GM18505 (cell line): Measurements from ENCODE around the gene EEF1G.

Experiments used
- ATAC-seq: cut with Tn5 transposase; IDR thresholded peaks from one replicate; pipeline ENCODE4 v1.9.1; 2021; ENCODE audit not compliant: unreplicated experiment
- POLR2A ChIP-seq: IDR thresholded peaks from 4 replicates; pipeline ENCODE4 v1.6.1; 2011; ENCODE audit warnings: borderline replicate concordance; ENCODE audit not compliant: insufficient read depth, insufficient read length; ENCODE audit errors: extremely low read depth

EEF1G gene

DNA sequence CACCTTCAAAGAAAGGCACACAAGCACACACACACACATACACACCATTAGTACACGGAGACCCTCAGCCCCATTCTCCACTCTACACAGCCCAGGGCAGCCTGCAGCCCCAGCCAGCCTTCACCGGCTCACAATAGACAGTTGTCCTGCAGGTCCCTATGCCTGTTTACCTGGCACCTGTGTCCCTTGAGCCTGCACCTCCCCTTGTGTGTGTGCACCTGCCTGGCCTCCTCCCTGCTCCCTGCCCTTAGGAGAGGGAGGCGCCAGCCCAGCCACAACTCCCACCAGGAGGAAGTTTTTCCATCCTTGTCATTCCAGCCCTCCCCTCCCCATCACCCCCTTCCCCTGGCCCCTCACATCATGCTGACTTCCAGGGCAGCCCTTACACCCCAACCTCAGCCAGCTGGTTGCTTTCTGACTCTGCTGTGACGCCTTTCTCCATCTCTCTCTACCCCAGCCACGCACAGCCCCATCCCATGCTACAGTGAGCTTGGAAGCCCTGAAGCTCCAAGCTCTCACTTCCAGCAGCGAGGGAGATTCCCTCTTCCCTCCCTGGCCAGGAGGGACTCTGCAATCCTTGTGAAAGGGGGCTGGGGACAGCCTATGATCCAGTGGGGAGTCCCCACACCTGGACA, 31.5 kb downstream of the EEF1G start:
- no peak for ATAC-seq
- TF ChIP-seq POLR2A: no peak

DNA sequence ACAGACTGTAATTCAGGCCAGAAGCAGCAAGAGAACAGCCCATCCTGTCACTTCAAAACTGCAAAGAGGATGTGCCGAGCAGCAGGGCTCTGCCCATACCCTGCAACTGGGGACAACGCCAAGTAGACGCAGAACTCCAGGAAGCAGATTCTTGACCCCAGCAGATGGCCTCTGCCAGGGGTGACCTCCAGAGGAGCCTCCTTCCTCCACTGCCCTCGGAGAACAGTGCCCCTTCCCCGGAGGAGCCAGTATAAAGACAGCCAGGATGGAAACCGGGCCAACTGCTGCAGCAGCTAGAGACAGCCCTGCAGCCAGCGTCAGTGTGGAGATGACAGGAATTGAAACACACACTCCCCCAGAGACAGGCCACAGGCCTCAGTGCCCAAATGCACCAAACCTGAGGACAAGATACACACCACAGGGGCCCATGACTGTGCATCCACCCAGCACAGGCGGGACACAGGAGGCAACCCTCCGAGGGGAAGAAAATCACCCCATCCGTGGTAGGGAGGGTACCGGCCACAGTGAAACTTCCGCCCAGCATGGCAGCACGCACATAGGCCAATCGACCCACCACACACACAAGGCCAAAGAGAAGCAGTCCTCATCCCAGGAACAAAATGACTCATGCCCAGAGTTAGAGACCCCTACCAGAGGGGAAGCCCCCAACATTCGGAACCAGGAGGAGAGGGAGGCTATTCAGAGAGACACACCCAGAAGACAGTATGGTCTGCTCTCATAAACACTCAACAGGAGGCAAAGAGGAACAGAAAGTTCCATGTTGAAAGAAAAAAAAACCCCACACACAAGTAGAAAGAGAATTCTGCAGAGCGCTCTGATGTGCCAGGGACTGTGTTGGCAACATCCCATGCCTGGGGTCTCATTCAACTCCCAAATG, 32.6 kb downstream of the EEF1G start:
- no peak for TF ChIP-seq POLR2A
- peak; percentile 42 for ATAC-seq

DNA sequence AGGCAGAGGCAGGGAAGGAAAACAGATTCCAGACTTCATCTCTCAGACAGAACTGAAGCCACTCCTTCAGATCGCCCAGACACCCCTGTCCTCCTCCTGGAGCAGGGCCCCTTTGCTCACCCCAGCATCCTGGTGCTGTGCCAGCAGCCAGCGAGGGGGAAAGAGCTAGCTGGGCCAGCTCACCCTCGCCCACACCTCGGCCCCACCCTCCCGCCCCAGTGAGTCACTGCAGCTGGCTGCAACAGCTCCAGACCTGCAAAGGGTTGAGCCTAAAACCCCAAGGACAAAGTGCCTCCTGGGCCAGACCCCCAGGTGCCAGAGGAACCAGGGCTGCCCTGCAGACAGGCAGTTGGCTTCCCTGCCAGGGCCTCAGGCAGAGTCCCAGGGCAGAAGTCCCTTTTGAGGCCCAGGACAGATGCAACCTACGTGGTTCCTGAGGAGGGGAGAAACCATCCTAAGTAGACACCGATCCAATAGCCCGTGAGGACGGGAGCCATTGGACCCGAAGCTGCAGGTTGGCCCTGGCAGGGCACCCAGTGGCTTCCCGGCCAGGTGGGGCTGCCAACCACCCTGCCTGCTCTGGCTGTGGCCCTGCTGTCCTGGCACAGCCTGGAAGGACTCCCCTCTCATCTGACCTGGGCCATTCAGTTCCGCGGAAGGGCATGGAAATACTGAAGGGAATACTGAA, 34.3 kb downstream of the EEF1G start:
- no peak for ATAC-seq
- no peak for TF ChIP-seq POLR2A

DNA sequence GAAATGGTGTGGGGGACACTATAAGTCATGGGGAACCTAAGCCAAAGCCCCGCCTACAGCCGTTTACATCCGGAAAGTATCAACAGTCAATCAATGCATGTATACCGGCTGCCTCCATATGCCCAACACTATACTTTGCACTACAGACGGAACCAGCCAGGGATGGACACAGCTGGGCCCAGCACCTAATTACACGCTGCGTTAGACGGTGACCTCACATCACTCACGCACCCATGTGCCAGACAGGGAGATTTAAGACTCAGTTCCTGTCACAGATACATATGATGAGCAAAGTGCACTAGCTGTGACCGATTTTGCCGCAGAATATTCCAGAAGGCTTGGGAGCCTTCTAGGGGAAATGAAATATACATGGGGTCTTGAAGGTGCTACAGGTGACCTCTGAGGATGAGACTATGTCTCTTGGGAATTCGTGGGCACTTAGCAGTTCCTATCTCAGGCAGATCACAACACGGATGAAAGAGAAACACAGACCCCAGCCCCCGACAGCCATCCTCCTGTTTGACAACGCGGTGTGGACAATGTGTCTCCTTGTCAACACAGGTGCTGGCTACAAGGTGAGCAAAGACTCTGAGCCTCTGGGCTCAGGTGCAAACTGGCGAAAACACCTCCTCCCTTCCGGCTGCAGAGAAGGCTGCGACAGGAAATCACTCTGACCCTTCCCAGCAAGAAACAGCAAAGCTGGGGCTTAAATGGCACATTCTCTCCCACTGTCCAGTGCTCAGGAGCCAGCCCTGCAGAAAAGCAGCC, 35.0 kb downstream of the EEF1G start:
- no peak for ATAC-seq
- TF ChIP-seq POLR2A: no peak

DNA sequence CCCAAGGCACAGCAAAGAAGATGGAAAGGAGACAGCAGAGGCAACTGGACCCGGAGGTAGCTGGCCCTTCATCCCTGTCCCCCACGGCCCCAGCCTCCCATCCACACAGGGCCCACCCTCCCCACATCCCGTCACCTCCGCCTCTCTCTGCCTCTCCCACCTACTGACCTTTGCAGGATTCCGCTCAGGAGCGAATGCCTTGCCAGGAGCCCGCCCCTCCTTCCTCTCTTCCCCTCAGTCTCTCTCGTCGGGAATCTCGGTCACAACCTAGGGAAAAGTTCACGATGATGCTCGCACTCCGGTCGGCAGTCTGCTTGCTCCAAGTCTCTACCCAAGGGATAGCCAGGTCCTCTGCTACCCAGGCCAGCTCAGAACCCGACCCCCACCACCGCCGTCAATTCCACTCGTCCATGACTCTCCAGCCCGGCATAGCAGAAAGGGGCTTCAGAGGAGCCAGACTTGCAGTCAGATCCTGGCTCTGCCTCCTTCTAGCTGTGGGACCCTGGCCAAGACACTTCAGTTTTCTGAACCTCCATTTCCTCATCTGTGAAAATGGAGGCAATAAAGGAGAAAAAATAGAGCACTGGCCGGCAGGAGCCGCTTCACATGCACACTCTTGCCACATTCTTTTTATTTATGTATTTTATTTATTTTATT, 37.3 kb downstream of the EEF1G start:
- TF ChIP-seq POLR2A: no peak
- ATAC-seq: no peak

DNA sequence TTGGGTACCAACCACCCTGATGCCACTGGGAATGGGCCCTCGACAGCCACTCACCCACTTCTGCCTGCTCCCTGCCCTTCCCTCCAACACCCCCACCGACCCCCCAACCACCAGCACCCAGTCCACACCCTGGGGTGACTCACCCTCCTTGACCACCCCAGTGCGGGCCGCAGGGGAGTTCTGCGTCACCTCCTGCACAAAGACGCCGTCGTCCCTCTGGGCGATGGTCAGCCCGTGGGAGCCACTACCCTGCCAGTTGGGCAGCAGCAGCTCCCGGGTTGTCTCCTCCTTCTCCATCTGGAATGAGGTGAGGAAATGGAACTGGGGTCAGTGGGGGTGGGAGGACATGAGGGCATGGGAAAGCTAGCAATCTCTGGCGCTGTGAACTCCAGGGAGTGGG, 37.9 kb downstream of the EEF1G start:
- ATAC-seq: no peak
- no peak for TF ChIP-seq POLR2A

DNA sequence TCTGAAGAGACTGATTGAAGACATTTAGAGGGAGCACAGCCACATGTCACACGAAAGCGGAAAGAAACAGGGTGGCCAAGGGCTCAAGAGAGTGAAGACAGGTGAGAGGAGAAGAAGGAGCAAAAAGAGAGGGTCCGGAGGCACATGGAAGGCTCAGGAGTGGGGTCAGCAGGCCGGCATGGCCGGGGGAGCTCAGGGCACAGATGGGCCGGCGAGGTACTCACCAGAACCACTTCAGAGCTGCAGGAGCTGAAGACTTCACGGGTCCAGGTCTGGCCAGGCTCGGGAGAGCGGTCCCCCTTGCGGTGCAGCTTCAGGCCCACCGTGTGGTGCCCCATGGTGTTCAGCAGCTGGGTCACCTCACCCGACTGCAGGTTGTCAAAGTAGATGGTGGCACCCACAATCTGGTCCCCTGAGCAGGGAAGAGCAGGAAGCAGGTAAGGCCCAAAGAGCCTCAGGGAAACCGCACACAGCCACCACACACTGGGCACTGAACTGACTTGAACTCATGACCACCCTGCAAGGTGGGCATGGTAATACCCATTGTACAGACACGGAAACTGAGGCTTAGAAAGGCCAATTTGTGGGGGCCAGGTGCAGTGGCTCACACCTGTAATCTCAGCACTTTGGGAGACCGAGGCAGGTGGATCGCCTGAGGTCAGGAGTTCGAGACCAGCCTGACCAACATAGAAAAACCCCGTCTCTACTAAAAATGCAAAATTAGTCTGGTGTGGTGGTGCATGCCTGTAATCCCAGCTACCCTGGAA, 38.7 kb downstream of the EEF1G start:
- no peak for TF ChIP-seq POLR2A
- no peak for ATAC-seq

DNA sequence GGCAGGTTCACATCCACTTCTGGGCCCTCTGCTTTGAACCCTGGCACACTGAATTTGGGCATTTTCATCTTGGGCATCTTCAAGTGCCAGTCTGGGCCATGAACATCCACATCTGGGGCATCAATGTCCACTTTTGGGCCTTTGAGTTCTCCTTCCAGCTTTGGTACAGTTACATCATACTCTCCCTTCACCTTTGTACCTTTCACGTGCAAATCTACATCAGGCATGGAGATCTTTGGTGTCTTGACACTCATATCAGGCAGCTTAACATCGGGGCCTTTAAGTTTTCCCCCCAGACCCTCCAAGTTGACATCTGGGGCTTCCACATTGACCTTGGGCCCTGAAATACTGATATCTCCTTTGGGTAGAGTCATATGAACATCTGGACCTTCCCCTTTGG, 41.6 kb downstream of the EEF1G start:
- no peak for TF ChIP-seq POLR2A
- ATAC-seq: no peak

DNA sequence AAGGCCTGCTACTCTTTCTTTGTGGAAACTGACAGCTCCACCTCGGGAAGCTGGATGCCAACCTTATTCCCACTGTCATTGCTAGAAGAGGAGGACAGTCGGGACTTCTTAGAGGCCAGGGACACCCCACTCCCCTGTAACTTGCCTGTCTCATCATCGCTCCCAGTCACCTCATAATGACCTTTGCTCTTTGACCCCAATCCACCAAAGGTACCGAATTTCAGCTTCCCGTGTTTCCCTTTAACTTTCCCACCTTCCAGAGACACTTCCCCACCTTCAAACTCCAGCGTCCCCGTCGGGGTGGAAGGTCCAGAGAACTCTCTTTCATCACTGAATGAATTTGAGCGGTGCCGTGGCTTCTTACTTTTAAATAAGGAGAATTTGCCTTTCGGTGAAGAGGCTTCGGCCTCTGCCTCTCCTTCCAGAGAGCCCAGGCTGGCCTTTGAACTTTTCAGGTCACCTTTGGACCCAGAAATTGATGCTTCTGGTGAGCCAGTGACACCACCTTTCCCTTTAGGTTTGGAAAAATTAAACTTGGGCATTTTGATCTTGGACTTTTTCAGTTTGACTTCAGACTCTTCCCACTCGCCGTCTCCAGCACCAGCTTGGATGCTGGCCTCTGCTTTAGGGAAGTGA, 56.8 kb downstream of the EEF1G start:
- ATAC-seq: no peak
- no peak for TF ChIP-seq POLR2A

DNA sequence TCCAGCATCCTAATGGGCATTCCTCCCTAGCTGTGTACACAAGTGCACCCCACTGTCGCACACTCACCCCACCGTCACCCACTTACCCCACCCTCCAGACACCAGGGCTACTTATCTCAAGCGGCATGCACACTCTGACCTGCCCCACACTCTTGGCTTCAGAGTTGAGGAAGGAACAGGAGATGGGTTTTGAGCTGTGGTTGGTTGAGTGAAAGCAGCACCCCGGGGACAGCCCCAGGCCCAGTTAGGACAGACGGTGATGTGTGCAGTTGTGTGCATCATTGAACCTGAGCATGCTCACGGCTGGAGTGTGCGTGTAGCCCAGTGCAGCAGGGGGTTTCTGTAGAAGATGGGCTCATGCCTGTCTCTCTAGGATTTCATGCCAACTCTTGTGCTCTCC, 59.5 kb downstream of the EEF1G start:
- no peak for ATAC-seq
- TF ChIP-seq POLR2A: no peak

DNA sequence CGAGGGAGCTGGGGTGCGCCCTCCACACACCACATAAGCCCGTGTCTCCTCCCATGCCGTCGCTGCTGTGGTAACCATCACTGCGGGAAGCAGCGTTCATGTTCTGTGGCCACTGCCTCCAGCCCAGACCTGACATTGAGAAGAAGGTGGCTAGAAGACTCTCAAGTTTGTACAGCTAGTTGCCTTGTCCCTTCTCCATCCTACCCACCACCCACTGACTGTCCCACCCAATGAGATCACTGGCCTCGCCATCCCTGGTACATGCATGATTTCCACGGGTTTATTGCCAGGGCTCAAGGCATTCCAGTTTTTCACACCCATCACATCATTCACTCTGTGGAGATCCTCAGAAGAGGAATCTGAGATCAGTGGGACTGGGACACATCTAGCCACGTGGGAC, 60.1 kb downstream of the EEF1G start:
- no peak for ATAC-seq
- no peak for TF ChIP-seq POLR2A
